Progenitor cell of endocrine pancreas (in vitro differentiated cells): Measurements from ENCODE around the gene PAPPA. TPM values are rescaled to one million over a fixed set of nuclear protein-coding genes. Genes with fewer than 3 reads are reported as not detected.

Experiments
- DNase-seq: peaks from one replicate; pipeline ENCODE4 v3.0.0; 2021; ENCODE audit warnings: low spot score; ENCODE audit not compliant: unreplicated experiment
- H3K27ac Mint-ChIP-seq: 2 replicates; pipeline ENCODE4 v1.8.0; 2021; ENCODE audit warnings: mild to moderate bottlenecking, moderate library complexity, mixed read lengths
- H3K27me3 Mint-ChIP-seq: 2 replicates; pipeline ENCODE4 v1.8.0; 2021; ENCODE audit warnings: mixed read lengths
- H3K36me3 Mint-ChIP-seq: 2 replicates; pipeline ENCODE4 v1.8.0; 2022; ENCODE audit warnings: mixed read lengths; ENCODE audit not compliant: insufficient read depth
- H3K4me1 Mint-ChIP-seq: 2 replicates; pipeline ENCODE4 v1.8.0; 2021; ENCODE audit warnings: low read depth, mixed read lengths
- H3K4me3 Mint-ChIP-seq: 2 replicates; pipeline ENCODE4 v1.8.0; 2021; ENCODE audit warnings: low read depth, mild to moderate bottlenecking, moderate library complexity, mixed read lengths
- H3K9me3 Mint-ChIP-seq: 2 replicates; pipeline ENCODE4 v1.8.0; 2021; ENCODE audit warnings: low read depth, mixed read lengths
- total RNA-seq: library from RNA; stranded (reverse); gene quantifications from 2 replicates; pipeline ENCODE4 v1.2.1, GENCODE V29; 2021
- TF ChIP-seq, protein P1 (sequence below): fragments of 200-600 bp; sonication (generic); IDR thresholded peaks from one replicate; pipeline ENCODE4 v1.5.0; 2021; ENCODE audit warnings: antibody characterized with exemption, mild to moderate bottlenecking; ENCODE audit not compliant: unreplicated experiment

PAPPA gene
- total RNA-seq, 1 donor from 2014 or later = 0.36 TPM

DNA sequence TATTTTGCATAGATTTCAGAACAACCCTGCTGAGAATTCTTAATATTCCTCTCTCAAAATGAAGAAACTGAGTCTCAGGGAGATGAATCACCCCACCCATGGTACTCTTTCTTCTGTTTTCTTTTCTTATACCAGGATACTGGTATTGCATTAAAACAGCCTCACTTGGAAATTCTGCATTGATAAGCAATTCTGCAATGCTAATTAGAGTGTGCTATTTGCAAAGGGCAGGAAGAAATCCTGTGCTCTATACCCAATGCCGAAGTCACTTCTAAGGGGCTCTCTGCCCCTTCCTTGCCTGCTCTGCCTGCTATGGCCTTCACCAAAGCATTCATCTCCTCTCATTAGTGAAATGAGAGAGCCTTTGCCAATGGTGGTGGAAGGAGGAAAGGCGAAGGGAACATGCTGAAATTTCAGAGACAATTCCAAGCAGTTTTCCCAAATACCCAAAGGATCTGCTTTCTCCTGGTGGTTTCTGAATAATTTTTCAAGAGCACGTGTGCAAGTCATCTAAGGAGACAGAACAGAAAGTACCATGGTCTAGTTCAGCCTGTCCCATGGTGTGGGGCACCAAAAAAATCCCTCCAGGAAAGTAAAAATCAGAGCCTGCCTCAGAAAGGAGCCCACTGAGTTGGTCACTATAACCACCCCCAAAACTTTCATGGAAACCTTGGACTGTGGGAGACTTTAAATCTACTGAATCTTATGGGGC is 156.5 kb downstream of the PAPPA start:
- Mint-ChIP-seq H3K4me1 (no peaks in the 10 kb centered on the region), H3K9me3 (no peaks in the 10 kb centered on the region), H3K36me3 (no peaks in the 10 kb centered on the region), H3K4me3 (no peak overlapping the region), H3K27ac (no peak overlapping the region), H3K27me3 (peaks cover 16% of the 10 kb centered on the region)
- TF ChIP-seq, protein P1, sequence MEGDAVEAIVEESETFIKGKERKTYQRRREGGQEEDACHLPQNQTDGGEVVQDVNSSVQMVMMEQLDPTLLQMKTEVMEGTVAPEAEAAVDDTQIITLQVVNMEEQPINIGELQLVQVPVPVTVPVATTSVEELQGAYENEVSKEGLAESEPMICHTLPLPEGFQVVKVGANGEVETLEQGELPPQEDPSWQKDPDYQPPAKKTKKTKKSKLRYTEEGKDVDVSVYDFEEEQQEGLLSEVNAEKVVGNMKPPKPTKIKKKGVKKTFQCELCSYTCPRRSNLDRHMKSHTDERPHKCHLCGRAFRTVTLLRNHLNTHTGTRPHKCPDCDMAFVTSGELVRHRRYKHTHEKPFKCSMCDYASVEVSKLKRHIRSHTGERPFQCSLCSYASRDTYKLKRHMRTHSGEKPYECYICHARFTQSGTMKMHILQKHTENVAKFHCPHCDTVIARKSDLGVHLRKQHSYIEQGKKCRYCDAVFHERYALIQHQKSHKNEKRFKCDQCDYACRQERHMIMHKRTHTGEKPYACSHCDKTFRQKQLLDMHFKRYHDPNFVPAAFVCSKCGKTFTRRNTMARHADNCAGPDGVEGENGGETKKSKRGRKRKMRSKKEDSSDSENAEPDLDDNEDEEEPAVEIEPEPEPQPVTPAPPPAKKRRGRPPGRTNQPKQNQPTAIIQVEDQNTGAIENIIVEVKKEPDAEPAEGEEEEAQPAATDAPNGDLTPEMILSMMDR = no peak
- DNase-seq = no peak

DNA sequence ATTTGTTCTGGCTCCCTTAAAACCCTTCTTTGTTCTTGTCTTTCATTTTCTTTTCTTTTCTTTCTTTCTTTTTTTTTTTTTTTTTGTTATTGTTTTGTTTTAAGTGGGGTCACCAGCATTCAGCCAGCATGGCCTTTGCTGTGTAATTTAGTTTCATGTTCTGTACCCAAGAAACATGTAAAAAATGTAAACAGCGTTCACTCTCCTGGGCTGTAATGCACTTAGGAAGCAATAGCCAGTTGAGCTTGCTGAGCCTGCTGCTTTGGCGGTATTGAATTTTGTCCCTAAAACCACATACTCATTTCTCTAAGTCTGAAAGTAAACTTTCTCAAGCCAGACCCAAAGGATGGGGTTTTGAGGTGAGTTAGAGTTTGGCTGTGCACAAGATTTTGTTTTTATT is 158.6 kb downstream of the PAPPA start:
- H3K4me1 Mint-ChIP-seq = no peaks in the 10 kb centered on the region
- TF ChIP-seq, protein P1 = no peak
- no peak overlapping the region for H3K4me3 Mint-ChIP-seq
- no peaks in the 10 kb centered on the region for H3K36me3 Mint-ChIP-seq
- DNase-seq = no peak
- peaks cover 28% of the 10 kb centered on the region for H3K27me3 Mint-ChIP-seq
- no peaks in the 10 kb centered on the region for H3K9me3 Mint-ChIP-seq
- no peak overlapping the region for H3K27ac Mint-ChIP-seq

DNA sequence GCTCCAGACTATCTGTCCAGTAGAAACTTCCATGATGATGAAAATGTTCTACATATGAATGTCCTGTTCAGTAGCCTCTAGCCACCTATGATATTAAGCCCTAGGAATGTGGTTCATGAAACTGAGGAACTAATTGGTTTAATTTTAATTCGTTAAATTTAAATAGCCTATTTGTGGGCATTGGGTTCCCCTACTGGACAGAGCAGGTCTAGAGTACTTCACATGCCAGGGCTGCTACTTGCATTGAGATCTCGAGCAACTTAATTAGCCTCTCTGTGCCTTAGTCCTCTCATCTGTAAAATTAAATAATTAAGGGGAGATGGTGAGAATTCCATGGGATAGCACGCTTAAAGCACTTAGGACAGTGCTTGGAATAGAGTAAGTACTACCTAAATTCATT is 160.0 kb downstream of the PAPPA start:
- Mint-ChIP-seq H3K36me3 (no peaks in the 10 kb centered on the region), H3K4me1 (no peaks in the 10 kb centered on the region), H3K4me3 (no peak overlapping the region), H3K27me3 (peaks cover 31% of the 10 kb centered on the region), H3K9me3 (no peaks in the 10 kb centered on the region), H3K27ac (no peak overlapping the region)
- TF ChIP-seq, protein P1 = no peak
- DNase-seq = no peak

DNA sequence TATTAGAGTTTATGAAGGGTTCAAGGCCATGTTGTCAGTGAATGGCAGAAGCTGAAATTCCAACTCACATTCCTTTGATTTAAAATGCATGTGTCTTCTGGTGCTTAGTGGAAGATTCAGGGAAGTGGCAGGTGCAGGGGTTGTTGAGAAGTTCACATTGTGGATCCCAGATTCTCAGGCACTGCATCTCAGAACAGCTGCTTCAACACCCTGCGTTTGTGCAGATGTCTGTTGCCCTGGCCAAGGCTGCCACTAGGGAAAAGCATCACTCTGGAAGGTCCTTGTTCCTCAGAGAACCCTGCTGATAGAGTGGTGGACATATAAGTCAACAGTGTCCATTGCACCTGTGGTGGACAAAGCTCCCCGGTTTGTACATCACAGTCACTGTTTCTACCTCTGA is 162.7 kb downstream of the PAPPA start:
- no peaks in the 10 kb centered on the region for H3K36me3 Mint-ChIP-seq
- peaks cover 3% of the 10 kb centered on the region for H3K4me1 Mint-ChIP-seq
- no peak overlapping the region for H3K4me3 Mint-ChIP-seq
- H3K27me3 Mint-ChIP-seq = peaks cover 30% of the 10 kb centered on the region
- TF ChIP-seq, protein P1 = no peak
- no peak for DNase-seq
- H3K27ac Mint-ChIP-seq = no peak overlapping the region
- H3K9me3 Mint-ChIP-seq = no peaks in the 10 kb centered on the region

DNA sequence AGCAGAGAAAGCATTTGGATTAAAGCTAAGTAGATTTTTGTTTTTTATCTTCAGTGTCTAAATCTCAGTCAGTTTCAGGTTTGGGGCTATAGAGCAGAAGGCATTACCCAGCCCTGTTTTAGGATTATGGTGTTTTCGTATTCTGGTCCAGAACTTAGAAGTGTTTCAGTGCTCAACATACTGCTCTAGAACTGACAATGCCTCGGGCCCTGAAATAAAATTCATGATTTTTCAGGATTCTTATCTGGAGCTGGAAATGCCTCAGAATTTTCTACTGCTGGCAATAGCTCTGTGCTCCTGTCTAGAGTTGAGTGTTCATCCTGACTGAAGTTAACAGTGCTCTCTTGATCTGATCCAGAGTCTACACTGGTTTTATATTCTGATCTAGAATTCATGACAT is 163.9 kb downstream of the PAPPA start:
- Mint-ChIP-seq H3K27me3 (peaks cover 30% of the 10 kb centered on the region), H3K27ac (no peak overlapping the region), H3K9me3 (no peaks in the 10 kb centered on the region), H3K36me3 (no peaks in the 10 kb centered on the region), H3K4me3 (no peak overlapping the region), H3K4me1 (peaks cover 3% of the 10 kb centered on the region)
- TF ChIP-seq, protein P1 = no peak
- no peak for DNase-seq
